ENCODE data around the gene GFOD2.

Gene GFOD2

DNA sequence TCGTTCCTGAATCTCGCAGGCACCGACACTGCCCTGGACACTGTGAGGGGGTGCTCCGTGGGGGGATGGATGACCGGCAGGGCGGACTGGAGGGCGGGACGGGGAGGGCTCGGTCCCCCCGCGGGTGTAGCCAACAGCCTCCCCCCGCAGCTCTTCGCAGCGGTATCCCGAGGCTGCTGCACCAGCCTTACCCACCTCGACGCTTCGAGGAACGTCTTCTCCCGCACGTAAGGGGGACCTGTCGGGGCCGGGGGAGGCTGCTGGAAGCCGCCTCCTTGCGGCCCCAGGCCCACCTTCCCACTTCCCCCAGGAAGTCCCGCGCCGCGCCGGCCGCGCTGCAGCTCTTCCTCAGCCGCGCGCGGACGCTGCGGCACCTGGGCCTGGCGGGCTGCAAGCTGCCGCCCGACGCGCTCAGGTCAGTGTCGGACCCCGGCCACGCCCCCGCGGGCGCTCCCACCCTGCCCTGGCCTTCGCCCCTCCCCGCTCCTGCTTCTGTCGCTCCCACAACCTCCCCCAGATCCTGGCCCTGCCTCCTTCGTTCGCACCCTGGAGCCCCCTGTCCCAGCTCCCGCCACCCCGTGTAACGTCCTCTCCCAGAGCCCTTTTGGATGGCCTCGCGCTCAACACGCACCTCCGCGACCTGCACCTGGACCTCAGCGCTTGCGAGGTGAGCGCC is 70.9 kb downstream of the GFOD2 start:
- TF ChIP-seq RARB (CRISPR knock-in tag; IDR thresholded peaks at IDR 0.05) (no peak), ESRRG (CRISPR knock-in tag; IDR thresholded peaks at IDR 0.05) (no peak), ZFP3 (CRISPR knock-in tag; IDR thresholded peaks at IDR 0.05) (no peak), CSDC2 (CRISPR knock-in tag; IDR thresholded peaks at IDR 0.05) (no peak), ZC3H10 (CRISPR knock-in tag; IDR thresholded peaks at IDR 0.05) (no peak), BACH2 (CRISPR knock-in tag; IDR thresholded peaks at IDR 0.05; ENCODE audit: borderline replicate concordance) (no peak), TOX (CRISPR knock-in tag; IDR thresholded peaks at IDR 0.05; ENCODE audit: borderline replicate concordance) (no peak), ZNF8 (CRISPR knock-in tag; IDR thresholded peaks at IDR 0.05) (no peak), GLIS3 (CRISPR knock-in tag; IDR thresholded peaks at IDR 0.05) (no peak), ZFP30 (CRISPR knock-in tag; IDR thresholded peaks at IDR 0.05) (no peak), OSR1 (CRISPR knock-in tag; IDR thresholded peaks at IDR 0.05) (no peak), ARNTL (CRISPR knock-in tag; IDR thresholded peaks at IDR 0.05; ENCODE audit: borderline replicate concordance, low read depth) (no peak)
- TF ChIP-seq, protein P1, sequence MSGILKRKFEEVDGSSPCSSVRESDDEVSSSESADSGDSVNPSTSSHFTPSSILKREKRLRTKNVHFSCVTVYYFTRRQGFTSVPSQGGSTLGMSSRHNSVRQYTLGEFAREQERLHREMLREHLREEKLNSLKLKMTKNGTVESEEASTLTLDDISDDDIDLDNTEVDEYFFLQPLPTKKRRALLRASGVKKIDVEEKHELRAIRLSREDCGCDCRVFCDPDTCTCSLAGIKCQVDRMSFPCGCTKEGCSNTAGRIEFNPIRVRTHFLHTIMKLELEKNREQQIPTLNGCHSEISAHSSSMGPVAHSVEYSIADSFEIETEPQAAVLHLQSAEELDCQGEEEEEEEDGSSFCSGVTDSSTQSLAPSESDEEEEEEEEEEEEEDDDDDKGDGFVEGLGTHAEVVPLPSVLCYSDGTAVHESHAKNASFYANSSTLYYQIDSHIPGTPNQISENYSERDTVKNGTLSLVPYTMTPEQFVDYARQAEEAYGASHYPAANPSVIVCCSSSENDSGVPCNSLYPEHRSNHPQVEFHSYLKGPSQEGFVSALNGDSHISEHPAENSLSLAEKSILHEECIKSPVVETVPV (CRISPR knock-in tag; IDR thresholded peaks at IDR 0.05) = no peak
- TF ChIP-seq, protein P2, sequence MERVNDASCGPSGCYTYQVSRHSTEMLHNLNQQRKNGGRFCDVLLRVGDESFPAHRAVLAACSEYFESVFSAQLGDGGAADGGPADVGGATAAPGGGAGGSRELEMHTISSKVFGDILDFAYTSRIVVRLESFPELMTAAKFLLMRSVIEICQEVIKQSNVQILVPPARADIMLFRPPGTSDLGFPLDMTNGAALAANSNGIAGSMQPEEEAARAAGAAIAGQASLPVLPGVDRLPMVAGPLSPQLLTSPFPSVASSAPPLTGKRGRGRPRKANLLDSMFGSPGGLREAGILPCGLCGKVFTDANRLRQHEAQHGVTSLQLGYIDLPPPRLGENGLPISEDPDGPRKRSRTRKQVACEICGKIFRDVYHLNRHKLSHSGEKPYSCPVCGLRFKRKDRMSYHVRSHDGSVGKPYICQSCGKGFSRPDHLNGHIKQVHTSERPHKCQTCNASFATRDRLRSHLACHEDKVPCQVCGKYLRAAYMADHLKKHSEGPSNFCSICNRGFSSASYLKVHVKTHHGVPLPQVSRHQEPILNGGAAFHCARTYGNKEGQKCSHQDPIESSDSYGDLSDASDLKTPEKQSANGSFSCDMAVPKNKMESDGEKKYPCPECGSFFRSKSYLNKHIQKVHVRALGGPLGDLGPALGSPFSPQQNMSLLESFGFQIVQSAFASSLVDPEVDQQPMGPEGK (CRISPR knock-in tag; IDR thresholded peaks at IDR 0.05; ENCODE audit: borderline replicate concordance) = no peak
- TF ChIP-seq, protein P3, sequence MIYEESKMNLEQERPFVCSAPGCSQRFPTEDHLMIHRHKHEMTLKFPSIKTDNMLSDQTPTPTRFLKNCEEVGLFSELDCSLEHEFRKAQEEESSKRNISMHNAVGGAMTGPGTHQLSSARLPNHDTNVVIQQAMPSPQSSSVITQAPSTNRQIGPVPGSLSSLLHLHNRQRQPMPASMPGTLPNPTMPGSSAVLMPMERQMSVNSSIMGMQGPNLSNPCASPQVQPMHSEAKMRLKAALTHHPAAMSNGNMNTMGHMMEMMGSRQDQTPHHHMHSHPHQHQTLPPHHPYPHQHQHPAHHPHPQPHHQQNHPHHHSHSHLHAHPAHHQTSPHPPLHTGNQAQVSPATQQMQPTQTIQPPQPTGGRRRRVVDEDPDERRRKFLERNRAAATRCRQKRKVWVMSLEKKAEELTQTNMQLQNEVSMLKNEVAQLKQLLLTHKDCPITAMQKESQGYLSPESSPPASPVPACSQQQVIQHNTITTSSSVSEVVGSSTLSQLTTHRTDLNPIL (CRISPR knock-in tag; IDR thresholded peaks at IDR 0.05; ENCODE audit: low read depth) = no peak
- no peak for ATAC-seq

DNA sequence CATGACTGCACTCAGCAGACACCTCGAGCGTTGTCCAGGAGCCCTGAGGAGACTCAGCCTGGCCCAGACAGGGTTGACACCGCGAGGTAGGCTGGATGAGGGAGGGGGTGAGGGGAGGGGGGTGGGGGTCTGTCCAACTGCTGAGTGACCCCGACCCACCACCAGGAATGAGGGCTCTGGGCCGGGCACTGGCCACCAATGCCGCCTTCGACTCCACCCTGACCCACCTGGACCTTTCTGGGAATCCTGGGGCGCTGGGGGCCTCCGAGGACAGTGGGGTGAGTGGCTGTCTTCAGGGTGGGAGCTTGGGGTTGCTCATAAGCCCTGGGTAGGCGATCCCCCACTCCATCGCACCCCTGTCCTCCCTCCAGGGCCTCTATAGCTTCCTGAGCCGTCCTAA is 71.4 kb downstream of the GFOD2 start:
- TF ChIP-seq RARB (CRISPR knock-in tag; IDR thresholded peaks at IDR 0.05) = no peak
- TF ChIP-seq ZNF565 (CRISPR knock-in tag; conservative IDR thresholded peaks at IDR 0.05; ENCODE audit: low read depth) = no peak
- TF ChIP-seq OSR1 (CRISPR knock-in tag; IDR thresholded peaks at IDR 0.05) = no peak
- TF ChIP-seq CSDC2 (CRISPR knock-in tag; IDR thresholded peaks at IDR 0.05) = no peak
- no peak for TF ChIP-seq ISL1 (CRISPR knock-in tag; IDR thresholded peaks at IDR 0.05)
- TF ChIP-seq TCF4 (CRISPR knock-in tag; IDR thresholded peaks at IDR 0.05; ENCODE audit: borderline replicate concordance) = no peak
- TF ChIP-seq ZFP30 (CRISPR knock-in tag; IDR thresholded peaks at IDR 0.05) = no peak
- TF ChIP-seq, protein P2 (CRISPR knock-in tag; IDR thresholded peaks at IDR 0.05; ENCODE audit: borderline replicate concordance) = no peak
- TF ChIP-seq ARNTL (CRISPR knock-in tag; IDR thresholded peaks at IDR 0.05; ENCODE audit: borderline replicate concordance, low read depth) = no peak
- TF ChIP-seq ESRRG (CRISPR knock-in tag; IDR thresholded peaks at IDR 0.05) = no peak
- TF ChIP-seq, protein P1 (CRISPR knock-in tag; IDR thresholded peaks at IDR 0.05) = no peak
- no peak for TF ChIP-seq PPARA (CRISPR knock-in tag; IDR thresholded peaks at IDR 0.05; ENCODE audit: borderline replicate concordance)
- no peak for ATAC-seq

DNA sequence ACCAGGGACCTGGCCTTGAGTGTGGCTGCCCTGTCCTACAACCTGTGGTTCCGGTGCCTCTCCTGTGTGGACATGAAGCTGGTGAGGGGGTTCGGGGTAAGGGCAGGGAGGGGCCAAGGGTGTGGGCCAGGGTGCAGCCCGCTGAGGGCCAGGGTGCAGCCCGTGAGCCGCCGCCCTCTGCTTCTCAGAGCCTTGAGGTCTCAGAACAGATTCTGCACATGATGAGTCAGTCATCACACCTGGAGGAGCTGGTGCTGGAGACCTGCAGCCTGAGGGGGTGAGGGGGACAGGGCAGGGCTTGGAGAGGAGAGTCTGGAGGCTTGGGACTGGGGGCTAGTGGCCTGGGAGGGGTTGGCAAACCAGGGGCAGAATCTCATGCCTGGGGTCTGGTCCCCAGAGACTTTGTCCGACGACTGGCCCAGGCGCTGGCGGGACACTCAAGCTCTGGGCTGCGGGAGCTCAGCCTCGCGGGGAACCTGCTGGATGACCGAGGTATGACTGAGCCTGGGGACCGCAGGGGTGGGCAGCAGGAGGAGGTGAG is 71.9 kb downstream of the GFOD2 start:
- no peak for ATAC-seq
- TF ChIP-seq ZFP30 (CRISPR knock-in tag; IDR thresholded peaks at IDR 0.05) = no peak
- TF ChIP-seq PPARA (CRISPR knock-in tag; IDR thresholded peaks at IDR 0.05; ENCODE audit: borderline replicate concordance) = no peak
- no peak for TF ChIP-seq ARNTL (CRISPR knock-in tag; IDR thresholded peaks at IDR 0.05; ENCODE audit: borderline replicate concordance, low read depth)
- no peak for TF ChIP-seq TOX (CRISPR knock-in tag; IDR thresholded peaks at IDR 0.05; ENCODE audit: borderline replicate concordance)
- TF ChIP-seq ZNF8 (CRISPR knock-in tag; IDR thresholded peaks at IDR 0.05) = no peak
- no peak for TF ChIP-seq ZC3H10 (CRISPR knock-in tag; IDR thresholded peaks at IDR 0.05)
- TF ChIP-seq, protein P1 (CRISPR knock-in tag; IDR thresholded peaks at IDR 0.05) = no peak
- TF ChIP-seq, protein P2 (CRISPR knock-in tag; IDR thresholded peaks at IDR 0.05; ENCODE audit: borderline replicate concordance) = no peak
- TF ChIP-seq ZNF565 (CRISPR knock-in tag; conservative IDR thresholded peaks at IDR 0.05; ENCODE audit: low read depth) = no peak

Measured in SK-N-SH treated with all-trans-retinoic acid at 6 μM for 48 hours (cell line).